Osteocyte (in vitro differentiated cells): Measurements from ENCODE around the gene MFSD6L. TPM values are rescaled to one million over a fixed set of nuclear protein-coding genes. Genes with fewer than 3 reads are reported as not detected.

Source experiments
- DNase-seq: peaks from one replicate; pipeline ENCODE4 v3.0.0; 2021; ENCODE audit warnings: mixed read lengths; ENCODE audit not compliant: unreplicated experiment; ENCODE audit errors: extremely low spot score
- H3K27ac Mint-ChIP-seq: one replicate; pipeline ENCODE4 v1.8.0; 2021; ENCODE audit warnings: mild to moderate bottlenecking, mixed read lengths; ENCODE audit not compliant: unreplicated experiment
- H3K27me3 Mint-ChIP-seq: one replicate; pipeline ENCODE4 v1.8.0; 2021; ENCODE audit warnings: mixed read lengths; ENCODE audit not compliant: unreplicated experiment
- H3K36me3 Mint-ChIP-seq: one replicate; pipeline ENCODE4 v1.8.0; 2021; ENCODE audit warnings: mixed read lengths; ENCODE audit not compliant: unreplicated experiment
- H3K4me1 Mint-ChIP-seq: one replicate; pipeline ENCODE4 v1.8.0; 2021; ENCODE audit warnings: mixed read lengths; ENCODE audit not compliant: unreplicated experiment
- H3K4me3 Mint-ChIP-seq: one replicate; pipeline ENCODE4 v1.8.0; 2021; ENCODE audit warnings: mild to moderate bottlenecking, moderate library complexity, mixed read lengths; ENCODE audit not compliant: unreplicated experiment
- H3K9me3 Mint-ChIP-seq: one replicate; pipeline ENCODE4 v1.8.0; 2021; ENCODE audit warnings: mixed read lengths; ENCODE audit not compliant: unreplicated experiment
- total RNA-seq: library from RNA; stranded (reverse); gene quantifications from 2 replicates; pipeline ENCODE4 v1.2.1, GENCODE V29; 2021
- TF ChIP-seq, protein P1 (sequence below): fragments of 200-600 bp; sonication (generic); IDR thresholded peaks from 2 replicates; pipeline ENCODE4 v1.5.0; 2021; ENCODE audit warnings: antibody characterized with exemption, mild to moderate bottlenecking, moderate library complexity

MFSD6L gene
- total RNA-seq, 1 donor from 2014 or later, result not detected

DNA sequence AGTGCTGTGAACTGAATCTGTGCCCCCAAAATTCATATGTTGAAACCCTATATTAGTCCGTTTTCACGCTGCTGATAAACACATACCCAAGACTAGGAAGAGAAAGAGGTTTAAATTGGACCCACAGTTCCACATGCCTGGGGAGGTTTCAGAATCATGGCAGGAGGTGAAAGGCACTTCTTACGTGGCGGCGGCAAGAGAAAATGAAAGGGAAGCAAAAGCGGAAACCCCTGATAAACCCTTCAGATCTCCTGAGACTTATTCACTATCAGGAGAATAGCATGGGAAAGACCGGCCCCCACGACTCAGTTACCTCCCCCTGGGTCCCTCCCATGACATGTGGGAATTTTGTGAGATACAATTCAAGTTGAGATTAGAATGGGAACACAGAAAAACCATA is 37.2 kb downstream of the MFSD6L start:
- H3K27me3 Mint-ChIP-seq, result peaks cover 46% of the 10 kb centered on the region

GRCh38 chr17:8758137-8758596 is 41.0 kb downstream of the MFSD6L start, which contains the start of gene SPDYE4:
SPDYE4 (minus strand) TSS chr17:8758546; CDS start chr17:8758382, 164 bp downstream.
- H3K27ac Mint-ChIP-seq, result no peak within 1 kb of the TSS
- H3K27me3 Mint-ChIP-seq, result peaks cover 63% of the 10 kb centered on the region
- no peak within 1 kb of the TSS for H3K4me3 Mint-ChIP-seq
- TF ChIP-seq, protein P1, sequence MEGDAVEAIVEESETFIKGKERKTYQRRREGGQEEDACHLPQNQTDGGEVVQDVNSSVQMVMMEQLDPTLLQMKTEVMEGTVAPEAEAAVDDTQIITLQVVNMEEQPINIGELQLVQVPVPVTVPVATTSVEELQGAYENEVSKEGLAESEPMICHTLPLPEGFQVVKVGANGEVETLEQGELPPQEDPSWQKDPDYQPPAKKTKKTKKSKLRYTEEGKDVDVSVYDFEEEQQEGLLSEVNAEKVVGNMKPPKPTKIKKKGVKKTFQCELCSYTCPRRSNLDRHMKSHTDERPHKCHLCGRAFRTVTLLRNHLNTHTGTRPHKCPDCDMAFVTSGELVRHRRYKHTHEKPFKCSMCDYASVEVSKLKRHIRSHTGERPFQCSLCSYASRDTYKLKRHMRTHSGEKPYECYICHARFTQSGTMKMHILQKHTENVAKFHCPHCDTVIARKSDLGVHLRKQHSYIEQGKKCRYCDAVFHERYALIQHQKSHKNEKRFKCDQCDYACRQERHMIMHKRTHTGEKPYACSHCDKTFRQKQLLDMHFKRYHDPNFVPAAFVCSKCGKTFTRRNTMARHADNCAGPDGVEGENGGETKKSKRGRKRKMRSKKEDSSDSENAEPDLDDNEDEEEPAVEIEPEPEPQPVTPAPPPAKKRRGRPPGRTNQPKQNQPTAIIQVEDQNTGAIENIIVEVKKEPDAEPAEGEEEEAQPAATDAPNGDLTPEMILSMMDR, result no peak
- H3K4me1 Mint-ChIP-seq, result no peaks in the 10 kb centered on the region
- peak; percentile 83 for DNase-seq
- no peaks in the 10 kb centered on the region for H3K36me3 Mint-ChIP-seq
- H3K9me3 Mint-ChIP-seq, result no peaks in the 10 kb centered on the region

More for the DNA sequence above, 37.2 kb downstream of the MFSD6L start:
- no peaks in the 10 kb centered on the region for H3K9me3 Mint-ChIP-seq
- H3K4me1 Mint-ChIP-seq, result no peaks in the 10 kb centered on the region
- TF ChIP-seq, protein P1, result no peak
- H3K36me3 Mint-ChIP-seq, result no peaks in the 10 kb centered on the region
- H3K4me3 Mint-ChIP-seq, result no peak overlapping the region
- no peak for DNase-seq
- no peak overlapping the region for H3K27ac Mint-ChIP-seq

GRCh38 chr17:8757189-8757588 is 42.0 kb downstream of the MFSD6L start:
- Mint-ChIP-seq H3K4me1 (no peaks in the 10 kb centered on the region), H3K9me3 (no peaks in the 10 kb centered on the region), H3K27ac (no peak overlapping the region), H3K36me3 (no peaks in the 10 kb centered on the region), H3K27me3 (peaks cover 65% of the 10 kb centered on the region), H3K4me3 (no peak overlapping the region)
- TF ChIP-seq, protein P1, result no peak
- DNase-seq, result no peak

DNA sequence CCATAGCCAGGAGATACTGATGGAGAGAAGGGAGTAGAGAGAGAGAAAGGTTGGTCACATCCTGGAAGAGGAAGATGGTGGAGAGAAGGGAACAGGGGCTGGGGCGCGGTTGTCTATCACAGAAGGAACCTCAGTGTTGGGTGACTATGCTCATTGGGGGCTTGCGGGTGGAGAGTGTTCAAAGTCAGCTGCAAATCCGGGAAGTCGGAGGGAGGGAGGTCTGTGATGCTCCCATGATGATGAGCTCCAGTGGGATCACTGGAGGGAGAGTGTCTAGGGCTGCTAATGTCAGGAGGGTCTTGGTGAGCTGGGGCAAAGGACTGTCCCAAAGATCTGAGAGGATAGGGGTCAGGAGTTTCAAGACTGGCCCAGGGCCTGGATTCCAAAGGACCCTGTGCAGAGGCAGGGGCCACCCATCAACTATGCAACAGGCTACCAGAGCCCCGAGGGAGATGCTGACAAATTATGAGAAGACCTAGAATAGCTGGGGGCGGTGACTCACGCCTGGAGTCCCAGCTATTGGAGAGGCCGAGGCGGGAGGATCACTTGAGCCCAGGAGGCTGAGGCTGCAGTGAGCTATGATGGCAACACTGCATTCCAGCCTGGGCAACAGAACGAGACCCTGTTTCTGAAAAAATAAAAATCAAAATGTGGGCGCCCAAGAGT is 43.4 kb downstream of the MFSD6L start:
- no peaks in the 10 kb centered on the region for H3K4me1 Mint-ChIP-seq
- H3K9me3 Mint-ChIP-seq, result no peaks in the 10 kb centered on the region
- no peaks in the 10 kb centered on the region for H3K36me3 Mint-ChIP-seq
- peaks cover 58% of the 10 kb centered on the region for H3K27me3 Mint-ChIP-seq
- TF ChIP-seq, protein P1, result no peak
- H3K27ac Mint-ChIP-seq, result no peak overlapping the region
- no peak for DNase-seq
- H3K4me3 Mint-ChIP-seq, result no peak overlapping the region

DNA sequence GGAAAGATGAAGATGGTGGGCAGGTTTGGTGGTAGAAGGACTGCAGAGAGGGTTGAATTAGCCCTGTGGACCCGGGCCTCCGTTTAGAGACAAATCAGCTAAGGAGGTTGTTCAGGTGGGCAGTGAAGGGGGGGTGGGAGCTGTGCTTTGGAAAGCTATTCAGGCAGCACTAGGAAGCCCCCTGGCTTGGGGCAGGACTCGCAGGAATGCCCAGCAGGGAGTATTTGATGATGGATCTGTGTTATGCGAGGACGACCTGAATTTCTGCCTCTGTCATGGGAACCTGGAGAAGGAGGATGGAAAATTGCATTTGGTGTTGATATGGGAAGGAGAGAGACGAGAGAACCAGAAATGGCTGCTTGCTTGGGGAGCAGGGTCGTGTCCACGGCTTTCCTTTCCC is 44.3 kb downstream of the MFSD6L start:
- no peak overlapping the region for H3K4me3 Mint-ChIP-seq
- H3K9me3 Mint-ChIP-seq, result no peaks in the 10 kb centered on the region
- DNase-seq, result no peak
- H3K36me3 Mint-ChIP-seq, result no peaks in the 10 kb centered on the region
- H3K27ac Mint-ChIP-seq, result no peak overlapping the region
- peaks cover 53% of the 10 kb centered on the region for H3K27me3 Mint-ChIP-seq
- TF ChIP-seq, protein P1, result no peak
- no peaks in the 10 kb centered on the region for H3K4me1 Mint-ChIP-seq
